Measurements from ENCODE around the gene SNAPC5.
"Not testable (repeated sequence)": the region's sequence is repeated elsewhere in the genome, so short reads cannot be mapped to it uniquely, and the experiment has no call there.

SNAPC5 gene

DNA sequence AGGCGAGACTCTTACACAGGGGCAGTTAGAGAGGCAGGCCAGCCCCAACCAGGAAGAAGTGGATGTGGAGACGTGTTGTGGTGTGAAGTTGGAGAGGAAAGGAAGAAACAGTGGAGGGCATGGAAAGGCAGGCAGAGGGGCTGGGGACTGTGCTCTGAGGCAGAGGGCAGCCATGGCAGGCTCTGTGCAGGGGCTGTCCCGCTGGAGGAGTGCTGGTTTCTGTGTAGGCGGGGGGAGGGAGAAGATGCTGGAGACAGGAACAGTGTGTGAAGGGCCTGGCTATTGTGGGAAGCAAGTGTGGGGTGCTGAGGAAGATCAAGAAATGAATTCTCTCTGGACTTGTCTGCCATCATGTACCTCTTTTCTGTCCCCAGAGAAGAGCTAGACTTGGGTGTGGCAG lies 21.0 kb downstream of the SNAPC5 start:
- Histone ChIP-seq H3K4me3 (ENCODE audit: low read depth, low read length) (no peak overlapping the region), H2AFZ (no peak overlapping the region), H3K4me2 (ENCODE audit: low read length) (no peak overlapping the region), H3K9ac (no peak overlapping the region), H3K27ac (no peak overlapping the region), H3K79me2 (no peaks in the 10 kb centered on the region), H3K4me1 (no peaks in the 10 kb centered on the region), H3K27me3 (ENCODE audit: control insufficient read depth, insufficient read depth, low read length) (no peaks in the 10 kb centered on the region), H3K9me3 (ENCODE audit: control insufficient read depth, low read length) (no peaks in the 10 kb centered on the region), H3K36me3 (ENCODE audit: control insufficient read depth, insufficient read depth, low read length) (no peaks in the 10 kb centered on the region)
- no peak for TF ChIP-seq CTCF (IDR thresholded peaks at IDR 0.05)

- Histone ChIP-seq H3K36me3 (ENCODE audit: control insufficient read depth, insufficient read depth, low read length) (no peaks in the 10 kb centered on the region), H3K4me3 (ENCODE audit: low read depth, low read length) (no peak overlapping the region), H3K27me3 (ENCODE audit: control insufficient read depth, insufficient read depth, low read length) (no peaks in the 10 kb centered on the region), H3K4me1 (no peaks in the 10 kb centered on the region), H2AFZ (no peak overlapping the region), H3K9ac (no peak overlapping the region), H3K9me3 (ENCODE audit: control insufficient read depth, low read length) (no peaks in the 10 kb centered on the region), H3K4me2 (ENCODE audit: low read length) (no peak overlapping the region), H3K27ac (no peak overlapping the region), H3K79me2 (no peaks in the 10 kb centered on the region)
- no peak for TF ChIP-seq CTCF (IDR thresholded peaks at IDR 0.05)
These were observed 22.6 kb downstream of the SNAPC5 start for GRCh38 chr15:66474963-66475362.

- Histone ChIP-seq H3K9ac (no peak overlapping the region), H3K79me2 (no peaks in the 10 kb centered on the region), H3K27ac (no peak overlapping the region), H3K4me3 (ENCODE audit: low read depth, low read length) (no peak overlapping the region), H3K27me3 (ENCODE audit: control insufficient read depth, insufficient read depth, low read length) (no peaks in the 10 kb centered on the region), H3K4me2 (ENCODE audit: low read length) (no peak overlapping the region), H3K36me3 (ENCODE audit: control insufficient read depth, insufficient read depth, low read length) (no peaks in the 10 kb centered on the region), H3K4me1 (no peaks in the 10 kb centered on the region), H3K9me3 (ENCODE audit: control insufficient read depth, low read length) (no peaks in the 10 kb centered on the region), H2AFZ (no peak overlapping the region)
- TF ChIP-seq CTCF (IDR thresholded peaks at IDR 0.05): no peak
These were observed 23.4 kb downstream of the SNAPC5 start for GRCh38 chr15:66474135-66474534.

- Histone ChIP-seq H3K27ac (no peak overlapping the region), H2AFZ (no peak overlapping the region), H3K4me2 (ENCODE audit: low read length) (no peak overlapping the region), H3K4me3 (ENCODE audit: low read depth, low read length) (no peak overlapping the region), H3K36me3 (ENCODE audit: control insufficient read depth, insufficient read depth, low read length) (no peaks in the 10 kb centered on the region), H3K9me3 (ENCODE audit: control insufficient read depth, low read length) (no peaks in the 10 kb centered on the region), H3K9ac (no peak overlapping the region), H3K27me3 (ENCODE audit: control insufficient read depth, insufficient read depth, low read length) (no peaks in the 10 kb centered on the region), H3K79me2 (no peaks in the 10 kb centered on the region), H3K4me1 (no peaks in the 10 kb centered on the region)
- no peak for TF ChIP-seq CTCF (IDR thresholded peaks at IDR 0.05)
These were observed 25.2 kb downstream of the SNAPC5 start for GRCh38 chr15:66472176-66472999.

DNA sequence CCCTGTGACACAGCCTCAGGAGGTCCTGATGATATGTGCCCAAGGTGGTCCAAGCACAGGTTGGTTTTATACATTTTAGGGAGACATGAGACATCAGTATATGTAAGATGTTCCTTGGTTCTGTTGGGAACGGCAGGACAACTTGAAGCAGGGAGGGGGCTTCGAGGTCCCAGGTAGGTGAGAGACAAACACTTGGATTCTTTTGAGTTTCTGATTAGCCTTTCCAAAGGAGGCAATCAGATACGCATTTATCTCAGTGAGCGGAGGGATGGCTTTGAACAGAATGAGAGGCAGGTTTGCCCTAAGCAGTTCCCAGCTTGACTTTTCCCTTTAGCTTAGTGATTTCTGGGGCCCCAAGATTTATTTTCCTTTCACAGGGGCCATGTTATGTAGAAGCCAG lies 26.7 kb downstream of the SNAPC5 start:
- H3K79me2 ChIP-seq; H3K4me3 ChIP-seq (ENCODE audit: low read depth, low read length); H3K9me3 ChIP-seq (ENCODE audit: control insufficient read depth, low read length); H3K4me2 ChIP-seq (ENCODE audit: low read length); H3K27ac ChIP-seq; H3K27me3 ChIP-seq (ENCODE audit: control insufficient read depth, insufficient read depth, low read length); H3K36me3 ChIP-seq (ENCODE audit: control insufficient read depth, insufficient read depth, low read length); H3K9ac ChIP-seq; H2AFZ ChIP-seq; H3K4me1 ChIP-seq: not testable (repeated sequence)

- H3K27me3 ChIP-seq (ENCODE audit: control insufficient read depth, insufficient read depth, low read length); H3K36me3 ChIP-seq (ENCODE audit: control insufficient read depth, insufficient read depth, low read length); H3K4me2 ChIP-seq (ENCODE audit: low read length); H3K9ac ChIP-seq; H3K27ac ChIP-seq; H3K9me3 ChIP-seq (ENCODE audit: control insufficient read depth, low read length); H3K4me3 ChIP-seq (ENCODE audit: low read depth, low read length); H2AFZ ChIP-seq; H3K79me2 ChIP-seq; H3K4me1 ChIP-seq: not testable (repeated sequence)
These were observed 30.2 kb downstream of the SNAPC5 start for GRCh38 chr15:66467162-66468040.

DNA sequence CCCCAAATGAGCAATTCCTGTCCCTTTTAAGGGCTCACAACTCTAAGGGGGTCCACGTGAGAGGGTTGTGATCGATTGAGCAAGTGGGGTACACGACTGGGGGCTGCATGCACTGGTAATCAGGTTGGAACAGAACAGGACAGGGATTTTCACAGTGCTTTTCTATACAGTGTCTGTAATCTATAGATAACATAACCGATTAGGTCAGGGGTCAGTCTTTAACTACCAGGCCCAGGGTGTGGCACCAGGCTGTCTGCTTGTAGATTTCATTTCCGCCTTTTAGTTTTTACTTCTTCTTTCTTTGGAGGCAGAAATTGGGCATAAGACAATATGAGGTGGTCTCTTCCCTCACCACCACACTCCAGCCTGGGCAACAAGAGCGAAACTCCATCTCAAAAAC lies 32.3 kb downstream of the SNAPC5 start:
- H3K4me1 ChIP-seq; H3K27ac ChIP-seq; H3K9ac ChIP-seq; H3K4me2 ChIP-seq (ENCODE audit: low read length); H3K27me3 ChIP-seq (ENCODE audit: control insufficient read depth, insufficient read depth, low read length); H2AFZ ChIP-seq; H3K4me3 ChIP-seq (ENCODE audit: low read depth, low read length); H3K79me2 ChIP-seq; H3K36me3 ChIP-seq (ENCODE audit: control insufficient read depth, insufficient read depth, low read length); H3K9me3 ChIP-seq (ENCODE audit: control insufficient read depth, low read length): not testable (repeated sequence)

All from parathyroid adenoma (tissue), 2 donors.